HG02642 (cell line): Measurements from ENCODE around the gene CSN3.
"Not testable (repeated sequence)": the region's sequence is repeated elsewhere in the genome, so short reads cannot be mapped to it uniquely, and the experiment has no call there.

Experiments used
- ATAC-seq: cut with Tn5 transposase; IDR thresholded peaks from one replicate; pipeline ENCODE4 v1.9.1; 2021; ENCODE audit warnings: mild to moderate bottlenecking; ENCODE audit not compliant: unreplicated experiment, poor library complexity

The CSN3 gene

GRCh38 chr4:70242297-70242696, at the start of gene CSN3:
TSS of gene CSN3 (plus strand) at chr4:70242597. CDS start at chr4:70244820, 2,223 bp downstream.
- ATAC-seq, result not testable (repeated sequence)

GRCh38 chr4:70192895-70193294, 49.5 kb upstream of the CSN3 start:
- no peak for ATAC-seq

- no peak for ATAC-seq
Measured at GRCh38 chr4:70195425-70195824, 47.0 kb upstream of the CSN3 start, which contains the start of gene ODAM. TSS of gene ODAM (plus strand) at chr4:70195725. CDS start at chr4:70196544, 819 bp downstream.

GRCh38 chr4:70196857-70197256, 45.5 kb upstream of the CSN3 start:
- ATAC-seq, result no peak

GRCh38 chr4:70197842-70198241, 44.6 kb upstream of the CSN3 start:
- ATAC-seq, result no peak

DNA sequence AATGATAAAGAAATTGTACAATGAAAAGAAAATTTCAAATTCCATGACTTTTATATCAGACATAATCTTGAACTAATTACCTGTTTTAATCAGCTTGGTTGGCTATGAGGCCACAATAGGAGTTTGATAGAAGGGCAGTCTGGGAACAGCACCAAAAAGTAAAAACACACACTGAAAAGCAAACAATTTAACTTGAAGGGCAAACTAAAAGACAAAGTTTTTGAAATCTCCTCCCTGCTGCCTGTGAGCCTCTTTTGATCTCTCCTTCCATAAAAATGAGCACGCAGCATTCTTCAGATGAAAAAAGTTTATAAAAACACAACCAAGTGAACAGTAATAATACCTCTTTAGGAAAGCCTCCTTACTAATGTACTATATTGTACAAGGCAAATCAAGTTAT, 38.8 kb upstream of the CSN3 start:
- ATAC-seq, result no peak

DNA sequence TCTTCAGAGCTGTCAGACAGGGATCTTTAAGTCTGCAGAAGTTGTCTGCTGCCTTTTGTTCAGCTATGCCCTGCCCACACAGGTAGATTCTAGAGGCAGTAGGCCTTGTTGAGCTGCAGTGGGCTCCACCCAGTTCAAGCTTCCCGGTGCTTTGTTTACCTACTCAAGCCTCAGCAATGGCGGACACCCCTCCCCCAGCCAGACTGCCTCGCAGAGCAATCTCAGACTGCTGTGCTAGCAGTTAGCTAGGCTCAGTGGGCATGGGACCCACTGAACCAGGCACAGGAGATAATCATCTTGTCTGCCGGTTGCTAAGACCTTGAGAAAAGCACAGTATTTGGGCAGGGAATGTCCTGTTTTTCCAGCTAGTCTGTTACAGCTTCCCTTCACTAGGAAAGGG, 29.6 kb upstream of the CSN3 start:
- ATAC-seq, result not testable (repeated sequence)

- ATAC-seq, result not testable (repeated sequence)
Measured at GRCh38 chr4:70216109-70216508, 26.3 kb upstream of the CSN3 start.

DNA sequence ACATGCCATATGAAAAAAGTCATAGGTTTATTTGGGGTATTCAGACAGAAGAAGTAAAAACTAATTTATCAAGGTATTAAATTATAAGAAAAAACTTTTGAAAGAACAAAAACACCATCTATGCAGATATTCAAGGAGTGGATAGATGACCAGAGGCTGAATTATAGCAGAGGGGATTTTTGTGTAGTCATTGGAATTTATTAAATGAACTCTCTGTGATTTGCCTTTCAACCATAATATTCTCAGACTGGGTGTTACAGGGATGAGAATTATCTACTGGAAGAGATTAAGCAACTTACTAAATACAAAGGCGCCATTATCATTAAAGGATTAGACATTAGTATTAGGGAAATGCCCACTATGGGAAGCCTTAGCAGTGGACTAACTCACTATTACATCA, 25.8 kb upstream of the CSN3 start:
- ATAC-seq, result not testable (repeated sequence)

GRCh38 chr4:70221389-70221788, 21.0 kb upstream of the CSN3 start:
- ATAC-seq, result not testable (repeated sequence)

- ATAC-seq, result not testable (repeated sequence)
Measured at GRCh38 chr4:70221818-70222217, 20.6 kb upstream of the CSN3 start.

DNA sequence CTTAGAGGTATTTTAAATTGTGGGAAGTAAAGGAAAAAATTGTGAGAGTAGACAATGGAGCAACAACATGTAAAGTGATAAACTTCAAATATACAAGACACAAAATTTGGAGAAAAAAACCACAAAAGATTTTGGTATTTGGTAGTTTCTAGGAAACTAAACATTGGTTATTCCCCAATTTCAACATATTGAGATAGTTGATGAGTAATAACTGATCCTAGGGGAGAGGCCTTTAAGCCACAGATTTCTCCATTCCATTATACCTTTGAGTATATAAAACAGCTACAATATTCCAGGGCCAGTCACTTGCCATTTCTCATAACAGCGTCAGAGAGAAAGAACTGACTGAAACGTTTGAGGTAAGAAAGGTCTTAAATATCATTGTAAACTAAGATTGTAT, 16.6 kb upstream of the CSN3 start, which contains the start of gene FDCSP:
Gene FDCSP, plus strand, starts transcription at position 301 of the 400 bp plus-strand sequence. CDS start 5,071 bp downstream, outside the sequence.
- ATAC-seq, result no peak

- ATAC-seq, result no peak
Measured at GRCh38 chr4:70236125-70236524, 6.3 kb upstream of the CSN3 start.

GRCh38 chr4:70239131-70239883, 3.1 kb upstream of the CSN3 start:
- ATAC-seq, result no peak

GRCh38 chr4:70239884-70240591, 2.4 kb upstream of the CSN3 start:
- no peak for ATAC-seq

DNA sequence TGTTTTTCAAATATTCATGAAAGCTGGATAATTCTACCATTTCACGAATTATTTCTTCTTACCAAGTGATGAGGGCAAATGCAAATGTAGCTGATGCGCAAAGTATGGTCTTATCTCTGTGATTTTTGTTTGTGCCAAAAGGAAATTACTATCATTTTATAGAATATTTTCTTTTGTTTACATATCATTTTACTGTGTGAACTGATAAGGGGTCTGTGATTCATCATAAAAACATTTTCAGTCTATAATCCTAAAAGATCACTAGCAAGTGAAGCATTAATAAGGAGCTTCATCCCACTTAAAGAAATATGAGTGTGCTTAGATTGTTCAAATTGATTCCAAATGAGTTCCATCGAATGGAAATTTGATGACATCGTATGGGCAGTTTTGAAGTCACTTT, 694 bp downstream of the CSN3 start:
- no peak for ATAC-seq

- no peak for ATAC-seq
Measured at GRCh38 chr4:70251250-70251944, 9.0 kb downstream of the CSN3 start.

DNA sequence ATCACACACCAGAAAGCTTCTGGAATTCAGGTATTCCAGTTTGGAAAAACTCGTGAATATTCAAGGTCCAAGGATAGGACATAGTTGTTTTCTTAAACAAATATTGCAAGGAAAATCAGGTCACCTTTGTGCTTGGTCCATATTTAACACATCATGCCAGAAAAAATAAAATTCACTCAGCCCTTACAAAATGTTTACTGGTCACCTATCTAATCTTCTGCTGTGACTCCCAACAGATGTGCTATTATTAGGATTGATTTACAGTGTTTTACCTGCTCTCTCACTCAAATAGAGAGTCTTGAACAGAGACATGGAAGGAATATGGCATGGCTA, 9.5 kb downstream of the CSN3 start:
- no peak for ATAC-seq

DNA sequence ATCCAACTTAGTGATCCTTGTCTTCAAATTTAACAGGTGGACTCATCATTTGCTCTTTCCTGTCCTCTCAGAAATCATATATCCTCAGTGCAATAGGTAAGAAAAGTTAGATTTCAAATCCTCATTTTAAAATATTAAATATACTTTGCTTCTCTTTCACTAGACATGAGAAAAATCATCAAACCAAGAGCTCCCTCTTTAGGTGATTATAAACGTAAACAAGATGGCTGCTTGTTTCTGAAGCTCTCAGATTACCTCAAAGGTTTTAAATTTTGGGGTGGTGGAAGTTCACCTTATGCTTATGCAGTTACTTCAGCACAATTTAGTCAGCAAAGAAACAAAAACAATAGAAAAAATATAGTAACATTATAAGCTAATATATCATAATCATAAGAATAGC, 27.3 kb downstream of the CSN3 start:
- ATAC-seq, result no peak

DNA sequence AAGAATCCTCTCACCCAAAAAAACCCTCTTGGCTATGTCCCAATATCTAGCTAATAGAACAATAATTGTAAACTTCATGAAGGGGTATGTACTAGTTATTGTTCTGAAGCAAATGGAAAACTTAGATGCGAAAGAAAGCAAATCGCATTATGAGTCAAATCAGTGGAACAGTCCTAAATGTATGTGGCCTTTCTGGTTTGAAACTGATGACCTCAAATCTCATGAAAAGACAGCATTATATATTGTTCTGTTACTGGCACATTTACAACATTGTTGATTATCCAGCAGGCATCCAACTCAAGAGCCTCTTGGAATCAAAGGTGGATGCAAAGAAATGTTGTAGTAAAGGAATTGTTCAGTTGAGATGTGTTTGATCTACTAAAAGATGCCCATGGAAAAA, 34.7 kb downstream of the CSN3 start:
- ATAC-seq, result no peak

- no peak for ATAC-seq
Measured at GRCh38 chr4:70280567-70280966, 38.2 kb downstream of the CSN3 start.
